OCI-LY7 (cell line): Measurements from ENCODE around the gene BOLA3. TPM values are rescaled to one million over a fixed set of nuclear protein-coding genes. Genes with fewer than 3 reads are reported as not detected.
"Not testable (repeated sequence)": the region's sequence is repeated elsewhere in the genome, so short reads cannot be mapped to it uniquely, and the experiment has no call there.

Source experiments
- BruUV-seq: library from RNA; stranded (reverse); fragments of 400-500 nt; replicated peaks from 2 replicates; lab custom pipeline; 2021; lab: Mats Ljungman, UMichigan
- CTCF ChIA-PET: fragments of 300-600 bp; sonication (Branson Sonifier 250); formaldehyde crosslinking; loops from one replicate; lab custom pipeline; 2022; ENCODE audit warnings: antibody characterized with exemption; ENCODE audit not compliant: unreplicated experiment; lab: Charles Lee
- POLR2A ChIA-PET: fragments of 300-600 bp; sonication (Branson Sonifier 250); formaldehyde crosslinking; loops from one replicate; lab custom pipeline; 2022; ENCODE audit warnings: antibody characterized with exemption; lab: Charles Lee
- DNase-seq: peaks from one replicate; pipeline ENCODE4 v3.0.0-alpha.2; 2015; ENCODE audit warnings: low spot score
- H2AFZ ChIP-seq: fragments of 200-600 bp; sonication (generic), shearing (Covaris generic); 2 replicates; pipeline ENCODE4 v1.6.1; 2014; ENCODE audit warnings: mild to moderate bottlenecking, antibody characterized with exemption, low read length, moderate library complexity
- H3K27ac ChIP-seq: fragments of 200-600 bp; sonication (generic); 2 replicates; pipeline ENCODE4 v1.5.1; 2014; ENCODE audit warnings: mixed run types, low read depth, mild to moderate bottlenecking, moderate library complexity, low read length, inconsistent platforms; ENCODE audit not compliant: poor library complexity, severe bottlenecking
- H3K36me3 ChIP-seq: fragments of 200-600 bp; sonication (generic); 2 replicates; pipeline ENCODE4 v1.6.1; 2014; ENCODE audit warnings: mild to moderate bottlenecking, antibody characterized with exemption, low read length, moderate library complexity, mixed read lengths; ENCODE audit not compliant: insufficient read depth
- H3K4me1 ChIP-seq: fragments of 200-600 bp; sonication (generic); 2 replicates; pipeline ENCODE4 v1.5.1; 2014; ENCODE audit warnings: mild to moderate bottlenecking, low read length; ENCODE audit not compliant: insufficient read depth, poor library complexity, severe bottlenecking
- H3K4me2 ChIP-seq: fragments of 200-600 bp; sonication (generic); 2 replicates; pipeline ENCODE4 v1.6.1; 2014; ENCODE audit warnings: mild to moderate bottlenecking, low read length
- H3K4me3 ChIP-seq: fragments of 200-600 bp; sonication (generic); 2 replicates; pipeline ENCODE4 v1.5.1; 2014; ENCODE audit warnings: mild to moderate bottlenecking, low read depth, low read length; ENCODE audit not compliant: poor library complexity, severe bottlenecking
- H3K79me2 ChIP-seq: fragments of 200-600 bp; sonication (generic); 2 replicates; pipeline ENCODE4 v1.6.1; 2016; ENCODE audit warnings: low read depth, mild to moderate bottlenecking, low read length, moderate library complexity, mixed read lengths; ENCODE audit not compliant: insufficient read depth
- H3K9me2 ChIP-seq: fragments of 200-600 bp; sonication (generic); 2 replicates; pipeline ENCODE4 v1.6.1; 2016; ENCODE audit warnings: mild to moderate bottlenecking, low read length, mixed read lengths; ENCODE audit not compliant: insufficient read depth
- H3K9me3 ChIP-seq: fragments of 200-600 bp; sonication (generic); 2 replicates; pipeline ENCODE4 v1.6.1; 2014; ENCODE audit warnings: mild to moderate bottlenecking, mixed run types, low read length, mixed read lengths
- H4K20me1 ChIP-seq: fragments of 200-600 bp; sonication (generic); 2 replicates; pipeline ENCODE4 v1.6.1; 2014; ENCODE audit warnings: mild to moderate bottlenecking, antibody characterized with exemption, low read length, moderate library complexity, mixed read lengths; ENCODE audit not compliant: insufficient read depth
- EZH2phosphoT487 ChIP-seq: fragments of 200-600 bp; sonication (generic); IDR thresholded peaks from 2 replicates; pipeline ENCODE4 v1.6.1; 2018; ENCODE audit warnings: low read depth, borderline replicate concordance, mild to moderate bottlenecking, mixed run types, antibody characterized with exemption, low read length, moderate library complexity, mixed read lengths
- intact Hi-C: fragments of 100-400 bp; cut with micrococcal nuclease; formaldehyde crosslinking; loops from one replicate; pipeline ENCODE4 v1.10.0; 2022; ENCODE audit not compliant: unreplicated experiment
- total RNA-seq, 2 experiments: library from RNA; depleted of rRNA in 1 of 2; stranded (reverse); fragments of >200 nt in 1 of 2; shearing (Covaris generic) in 1 of 2; gene quantifications; 2 replicates each; pipeline ENCODE4 v1.2.3, GENCODE V29; 2014 to 2022
- TF ChIP-seq, protein P1 (sequence below): fragments of 200-600 bp; sonication (generic); conservative IDR thresholded peaks from 2 replicates; pipeline ENCODE4 v1.5.1; 2014; ENCODE audit warnings: mild to moderate bottlenecking, antibody characterized with exemption, low read length, moderate library complexity, mixed read lengths

BOLA3 gene
- total RNA-seq, 2 experiments from 2014 or later = 33.6 to 53.3 TPM

DNA sequence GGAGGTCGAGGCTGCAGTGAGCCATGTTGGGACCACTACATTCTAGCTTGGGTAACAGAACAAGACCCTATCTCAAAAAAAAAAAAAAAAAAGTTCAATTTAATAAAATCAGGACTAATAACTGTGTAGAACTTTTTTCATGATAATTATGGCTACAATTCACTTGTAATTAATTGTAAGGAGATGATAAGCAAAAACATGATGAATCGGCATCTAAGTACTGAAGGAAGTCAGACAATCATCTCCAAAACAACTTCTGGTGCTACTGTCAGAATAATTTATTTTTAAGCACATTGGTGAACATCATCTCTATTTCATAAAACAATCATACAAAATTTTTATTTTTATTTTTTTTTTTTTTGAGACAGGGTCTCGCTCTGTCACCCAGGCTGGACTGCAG is 41.0 kb upstream of the BOLA3 start:
- DNase-seq = no peak
- intact Hi-C loops = no loop called here
- no peak for TF ChIP-seq EZH2phosphoT487
- TF ChIP-seq, protein P1, sequence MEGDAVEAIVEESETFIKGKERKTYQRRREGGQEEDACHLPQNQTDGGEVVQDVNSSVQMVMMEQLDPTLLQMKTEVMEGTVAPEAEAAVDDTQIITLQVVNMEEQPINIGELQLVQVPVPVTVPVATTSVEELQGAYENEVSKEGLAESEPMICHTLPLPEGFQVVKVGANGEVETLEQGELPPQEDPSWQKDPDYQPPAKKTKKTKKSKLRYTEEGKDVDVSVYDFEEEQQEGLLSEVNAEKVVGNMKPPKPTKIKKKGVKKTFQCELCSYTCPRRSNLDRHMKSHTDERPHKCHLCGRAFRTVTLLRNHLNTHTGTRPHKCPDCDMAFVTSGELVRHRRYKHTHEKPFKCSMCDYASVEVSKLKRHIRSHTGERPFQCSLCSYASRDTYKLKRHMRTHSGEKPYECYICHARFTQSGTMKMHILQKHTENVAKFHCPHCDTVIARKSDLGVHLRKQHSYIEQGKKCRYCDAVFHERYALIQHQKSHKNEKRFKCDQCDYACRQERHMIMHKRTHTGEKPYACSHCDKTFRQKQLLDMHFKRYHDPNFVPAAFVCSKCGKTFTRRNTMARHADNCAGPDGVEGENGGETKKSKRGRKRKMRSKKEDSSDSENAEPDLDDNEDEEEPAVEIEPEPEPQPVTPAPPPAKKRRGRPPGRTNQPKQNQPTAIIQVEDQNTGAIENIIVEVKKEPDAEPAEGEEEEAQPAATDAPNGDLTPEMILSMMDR = no peak
- Histone ChIP-seq H3K79me2 (no peaks in the 10 kb centered on the region), H3K36me3 (no peaks in the 10 kb centered on the region), H3K4me1 (peaks cover 58% of the 10 kb centered on the region), H3K27ac (no peak overlapping the region), H3K9me3 (no peaks in the 10 kb centered on the region), H2AFZ (no peak overlapping the region), H4K20me1 (no peaks in the 10 kb centered on the region), H3K9me2 (no peaks in the 10 kb centered on the region), H3K4me3 (no peak overlapping the region), H3K4me2 (no peak overlapping the region)
- ChIA-PET POLR2A (interaction anchor here (0.7 to 1.8 kb wide), 3 partner anchors 10 to 20 kb away, joined by 4 to 11 read pairs (median 6); partner anchors contain the start of genes MOB1A and MTHFD2), CTCF (no interaction called here)
- BruUV-seq = no TSS peak

- H3K79me2 ChIP-seq = no peaks in the 10 kb centered on the region
- ChIA-PET CTCF (no interaction called here), POLR2A (interaction anchor here (0.7 to 1.8 kb wide), 3 partner anchors 10 to 20 kb away, joined by 4 to 11 read pairs (median 6); partner anchors contain the start of genes MOB1A and MTHFD2)
- no peak overlapping the region for H3K4me3 ChIP-seq
- no peaks in the 10 kb centered on the region for H3K36me3 ChIP-seq
- no peaks in the 10 kb centered on the region for H3K9me3 ChIP-seq
- peak overlapping the region; percentile 66 for H2AFZ ChIP-seq
- no peaks in the 10 kb centered on the region for H4K20me1 ChIP-seq
- no peak for TF ChIP-seq EZH2phosphoT487
- TF ChIP-seq, protein P1 = no peak
- intact Hi-C loops = no loop called here
- BruUV-seq = no TSS peak
- peaks cover 63% of the 10 kb centered on the region for H3K4me1 ChIP-seq
- peak overlapping the region; percentile 6; the same call in 1 of the 2 replicates for H3K4me2 ChIP-seq
- H3K9me2 ChIP-seq = no peaks in the 10 kb centered on the region
- no peak overlapping the region for H3K27ac ChIP-seq
- no peak for DNase-seq
Measured at GRCh38 chr2:74188018-74188601, 40.4 kb upstream of the BOLA3 start.

- H3K4me3 ChIP-seq, DNase-seq, H4K20me1 ChIP-seq, H3K79me2 ChIP-seq, intact Hi-C loops, H3K9me2 ChIP-seq, BruUV-seq, H3K36me3 ChIP-seq, CTCF ChIA-PET, H3K9me3 ChIP-seq: not testable (repeated sequence)
- POLR2A ChIA-PET = interaction anchor here (1.8 to 2.6 kb wide), 2 partner anchors 9 to 11 kb away, joined by 11 to 20 read pairs; partner anchors contain the start of genes MOB1A and MTHFD2
- Histone ChIP-seq H3K27ac (peak overlapping the region; percentile 79), H3K4me1 (peaks cover 66% of the 10 kb centered on the region), H3K4me2 (peak overlapping the region; percentile 44; the same call in 1 of the 2 replicates), H2AFZ (0 out of 2 replicates have a peak overlapping the region, but pooled peaks have one; percentile 58)
Measured at GRCh38 chr2:74186706-74187105, 39.0 kb upstream of the BOLA3 start.
